ENCODE measurements around the gene GLTPD2.

DNA sequence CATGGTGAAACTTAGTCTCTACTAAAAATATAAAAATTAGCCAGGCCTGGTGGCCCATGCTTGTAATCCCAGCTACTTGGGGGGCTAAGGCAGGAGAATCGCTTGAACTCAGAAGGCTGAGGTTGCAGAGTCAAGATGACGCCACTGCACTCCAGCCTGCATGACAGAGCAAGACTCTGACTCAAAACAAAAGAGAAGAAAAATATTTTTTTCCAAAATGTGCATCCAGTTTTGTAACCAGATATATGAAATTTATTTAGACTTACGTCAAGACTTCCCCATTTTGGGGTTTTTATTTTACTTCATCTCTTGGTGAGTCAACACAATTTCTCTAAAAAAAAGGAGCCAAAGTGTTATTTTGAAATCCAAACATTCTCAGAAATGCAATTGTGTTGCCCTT lies 22.6 kb upstream of the GLTPD2 start:
- TF ChIP-seq CTCF (conservative IDR thresholded peaks at IDR 0.05; ENCODE audit: low read depth in 2 of 2) (no peak), ZNF331 (CRISPR knock-in tag; IDR thresholded peaks at IDR 0.05; ENCODE audit: low read depth) (no peak), POLR2AphosphoS5 (IDR thresholded peaks at IDR 0.05; ENCODE audit: low read depth) (no peak), STAT1 (IDR thresholded peaks at IDR 0.05; ENCODE audit: unreplicated experiment) (no peak), EZH2 (IDR thresholded peaks at IDR 0.05; ENCODE audit: low read depth, unreplicated experiment) (no peak), NANOG (IDR thresholded peaks at IDR 0.05; ENCODE audit: borderline replicate concordance) (no peak)
- TF ChIP-seq, protein P1, sequence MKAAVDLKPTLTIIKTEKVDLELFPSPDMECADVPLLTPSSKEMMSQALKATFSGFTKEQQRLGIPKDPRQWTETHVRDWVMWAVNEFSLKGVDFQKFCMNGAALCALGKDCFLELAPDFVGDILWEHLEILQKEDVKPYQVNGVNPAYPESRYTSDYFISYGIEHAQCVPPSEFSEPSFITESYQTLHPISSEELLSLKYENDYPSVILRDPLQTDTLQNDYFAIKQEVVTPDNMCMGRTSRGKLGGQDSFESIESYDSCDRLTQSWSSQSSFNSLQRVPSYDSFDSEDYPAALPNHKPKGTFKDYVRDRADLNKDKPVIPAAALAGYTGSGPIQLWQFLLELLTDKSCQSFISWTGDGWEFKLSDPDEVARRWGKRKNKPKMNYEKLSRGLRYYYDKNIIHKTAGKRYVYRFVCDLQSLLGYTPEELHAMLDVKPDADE (IDR thresholded peaks at IDR 0.05), result no peak

Measured in GM23338 (cell line).